Suprapubic skin (tissue), 3 donors: ENCODE results near the gene SPINK13.

Source experiments
- EP300 ChIP-seq: sonication (generic); formaldehyde crosslinking; IDR thresholded peaks from one replicate; pipeline ENCODE4 v1.6.1; 2017; ENCODE audit warnings: antibody characterized with exemption
- TF ChIP-seq, protein P1 (sequence below), 2 donors: fragments of 200-600 bp in 1 of 2; fragments of 450-650 bp in 1 of 2; sonication (generic) in 1 of 2; IDR thresholded peaks; one replicate each; pipeline ENCODE4 v1.5.1; 2016 to 2019; ENCODE audit warnings: antibody characterized with exemption in 2 of 2, mild to moderate bottlenecking in 1 of 2, moderate library complexity in 1 of 2

DNA sequence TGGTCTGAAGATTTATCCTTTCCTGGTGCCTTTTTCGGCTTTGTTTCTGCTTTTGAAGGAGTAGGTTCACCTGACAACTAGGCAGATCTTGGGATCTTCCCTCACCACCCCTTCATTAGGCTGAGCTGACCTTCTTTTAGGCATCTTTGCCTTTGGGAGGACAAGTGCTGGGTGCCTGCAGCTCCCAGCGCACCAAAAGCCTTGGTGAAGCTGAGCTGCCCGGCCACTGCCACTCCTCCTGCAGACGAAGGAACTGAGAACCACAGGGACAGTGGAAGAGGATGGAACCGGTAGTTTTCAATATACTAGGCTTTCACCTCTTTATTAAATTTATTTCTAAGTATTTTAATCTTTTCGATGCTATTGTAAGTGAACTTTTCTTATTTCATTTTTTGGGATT lies 47.1 kb upstream of the SPINK13 start:
- TF ChIP-seq, protein P1, sequence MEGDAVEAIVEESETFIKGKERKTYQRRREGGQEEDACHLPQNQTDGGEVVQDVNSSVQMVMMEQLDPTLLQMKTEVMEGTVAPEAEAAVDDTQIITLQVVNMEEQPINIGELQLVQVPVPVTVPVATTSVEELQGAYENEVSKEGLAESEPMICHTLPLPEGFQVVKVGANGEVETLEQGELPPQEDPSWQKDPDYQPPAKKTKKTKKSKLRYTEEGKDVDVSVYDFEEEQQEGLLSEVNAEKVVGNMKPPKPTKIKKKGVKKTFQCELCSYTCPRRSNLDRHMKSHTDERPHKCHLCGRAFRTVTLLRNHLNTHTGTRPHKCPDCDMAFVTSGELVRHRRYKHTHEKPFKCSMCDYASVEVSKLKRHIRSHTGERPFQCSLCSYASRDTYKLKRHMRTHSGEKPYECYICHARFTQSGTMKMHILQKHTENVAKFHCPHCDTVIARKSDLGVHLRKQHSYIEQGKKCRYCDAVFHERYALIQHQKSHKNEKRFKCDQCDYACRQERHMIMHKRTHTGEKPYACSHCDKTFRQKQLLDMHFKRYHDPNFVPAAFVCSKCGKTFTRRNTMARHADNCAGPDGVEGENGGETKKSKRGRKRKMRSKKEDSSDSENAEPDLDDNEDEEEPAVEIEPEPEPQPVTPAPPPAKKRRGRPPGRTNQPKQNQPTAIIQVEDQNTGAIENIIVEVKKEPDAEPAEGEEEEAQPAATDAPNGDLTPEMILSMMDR (IDR thresholded peaks at IDR 0.05): no peak
- TF ChIP-seq EP300: no peak
